Cerebellar cortex (tissue), 1 donor: ENCODE measurements around the gene GJC2.

ENCODE experiments used
- DNase-seq: peaks from one replicate; pipeline ENCODE4 v3.0.0-alpha.2; 2015; ENCODE audit warnings: low spot score

Gene GJC2

DNA sequence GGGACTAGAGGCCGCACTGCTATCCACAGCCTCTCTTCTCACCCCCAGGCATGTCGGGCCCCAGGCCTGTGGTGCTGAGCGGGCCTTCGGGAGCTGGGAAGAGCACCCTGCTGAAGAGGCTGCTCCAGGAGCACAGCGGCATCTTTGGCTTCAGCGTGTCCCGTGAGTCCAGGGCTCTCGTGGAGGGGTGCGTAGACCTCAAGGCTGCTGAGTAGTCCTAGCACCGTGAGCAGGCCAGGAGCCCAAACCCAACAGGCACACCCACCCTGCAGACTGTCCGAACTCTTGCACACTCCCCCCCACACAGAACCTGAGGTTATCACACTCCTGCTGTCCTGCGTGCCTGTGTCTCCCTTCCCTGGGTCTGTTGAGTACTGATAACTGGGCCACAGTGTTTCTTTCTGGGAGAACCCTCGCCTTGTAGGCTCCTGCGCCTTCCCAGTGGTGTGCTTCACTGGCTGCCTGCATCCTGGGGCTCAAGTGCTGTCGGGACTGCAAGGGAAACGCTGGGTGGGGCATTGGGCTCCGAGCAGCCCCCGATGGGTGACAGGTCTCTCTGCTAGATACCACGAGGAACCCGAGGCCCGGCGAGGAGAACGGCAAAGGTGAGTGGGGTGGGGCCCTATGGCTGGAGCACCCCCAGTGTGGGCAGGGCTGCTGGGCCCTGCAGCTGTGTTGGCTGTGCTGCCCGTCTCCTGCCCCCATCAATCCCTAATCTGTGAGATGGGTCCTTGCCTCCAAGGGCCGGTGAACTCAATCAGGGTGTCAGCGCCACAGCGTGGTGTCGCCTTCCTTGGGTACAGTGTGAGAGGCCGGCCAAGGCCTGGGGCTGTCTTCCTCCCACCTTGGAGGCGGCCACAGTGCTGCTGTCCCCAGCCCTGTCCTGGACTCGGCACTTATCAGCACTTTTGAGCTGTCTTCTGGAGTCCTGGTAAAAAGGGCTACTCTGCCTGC is 4.0 kb upstream of the GJC2 start:
- no peak for DNase-seq

DNA sequence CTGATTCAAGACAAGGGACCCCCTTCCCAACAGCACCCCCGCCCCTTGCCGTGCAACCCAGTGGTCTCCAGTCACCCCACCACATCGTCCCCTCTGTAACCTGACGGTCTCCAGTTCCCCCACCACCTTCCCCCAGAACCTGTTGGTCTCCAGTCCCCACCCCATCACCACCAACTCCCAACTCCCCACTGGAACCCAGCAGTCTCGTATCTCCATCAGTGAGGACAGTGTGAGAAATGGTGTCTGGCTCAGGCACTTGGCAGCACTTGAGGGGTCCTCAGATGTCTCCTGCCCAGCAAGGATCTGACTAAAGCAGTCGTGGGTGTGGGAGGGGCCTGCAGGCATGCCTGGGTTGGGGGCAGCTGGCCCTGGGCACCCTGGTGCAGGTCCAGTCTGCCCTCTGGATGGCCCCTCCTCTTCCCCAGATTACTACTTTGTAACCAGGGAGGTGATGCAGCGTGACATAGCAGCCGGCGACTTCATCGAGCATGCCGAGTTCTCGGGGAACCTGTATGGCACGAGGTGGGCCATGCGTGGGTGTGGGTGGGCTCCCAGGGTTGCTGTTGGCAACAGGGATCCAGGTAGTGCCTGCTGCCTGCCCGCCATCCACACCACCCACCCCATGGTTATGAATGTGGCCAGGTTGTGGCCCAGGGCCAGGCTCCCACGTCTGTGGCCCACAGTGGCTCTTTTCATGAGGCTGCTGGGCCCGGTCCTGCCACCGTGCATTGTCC is 3.1 kb upstream of the GJC2 start:
- DNase-seq: no peak

- DNase-seq: no peak
Observed at GRCh38 chr1:228147151-228147693, 2.5 kb upstream of the GJC2 start.

- no peak for DNase-seq
Observed at GRCh38 chr1:228147768-228148167, 2.0 kb upstream of the GJC2 start.

GRCh38 chr1:228148196-228148861 is 1.4 kb upstream of the GJC2 start:
- no peak for DNase-seq

GRCh38 chr1:228148935-228149405 is 760 bp upstream of the GJC2 start:
- DNase-seq: no peak

DNA sequence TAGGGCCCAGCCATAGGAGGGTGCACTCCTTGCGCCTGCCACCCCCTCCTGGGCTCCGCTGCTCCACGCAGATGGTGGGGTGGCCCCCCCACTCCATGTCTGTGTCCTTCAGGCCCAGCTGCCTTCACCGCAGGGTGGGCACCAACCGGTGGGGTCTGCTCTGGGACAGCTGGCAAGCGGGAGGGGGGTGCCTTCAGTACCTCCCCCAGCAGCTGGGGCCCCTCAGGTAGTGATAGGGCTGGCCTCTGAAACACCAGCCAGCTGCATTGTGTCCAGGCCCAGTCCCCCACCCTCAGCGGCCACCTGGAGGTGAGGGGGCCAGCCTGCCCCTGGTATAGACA is 360 bp downstream of the GJC2 start:
- no peak for DNase-seq

DNA sequence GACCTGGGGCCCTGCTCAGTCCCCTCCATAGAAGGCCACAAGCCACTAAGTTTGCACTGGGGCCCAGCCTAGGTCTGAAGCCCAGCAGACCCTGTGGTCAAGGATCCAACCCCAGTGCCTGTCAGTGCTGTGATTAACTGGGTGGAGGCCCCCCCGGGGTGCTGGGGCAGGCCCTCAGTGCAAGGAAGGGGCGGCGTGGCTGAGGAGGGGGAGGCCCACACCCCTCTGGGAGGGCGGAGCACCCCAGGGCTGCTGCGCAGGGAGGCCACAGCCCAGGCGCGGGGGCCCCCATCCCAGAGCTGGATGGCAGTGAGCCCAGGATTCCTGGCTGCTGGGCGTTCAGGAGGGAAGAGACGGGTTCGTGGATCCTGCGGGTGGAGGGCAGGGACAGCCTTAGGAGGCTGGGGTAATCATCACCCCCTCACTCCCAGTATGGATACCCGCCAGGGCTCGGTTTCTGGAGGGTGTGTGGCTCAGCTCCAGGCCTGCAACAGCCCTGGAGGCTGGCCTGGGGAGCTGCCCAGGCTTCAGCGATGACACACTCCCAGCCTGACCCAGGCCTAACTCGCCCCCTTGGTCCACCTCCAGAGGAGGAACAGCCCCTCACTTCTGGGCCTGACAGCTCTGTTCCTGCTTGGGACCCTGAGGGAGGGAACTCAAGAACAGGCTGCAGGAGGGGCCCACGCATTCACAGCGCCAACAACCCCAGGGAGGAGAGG is 890 bp downstream of the GJC2 start:
- no peak for DNase-seq

- no peak for DNase-seq
Observed at GRCh38 chr1:228151180-228151925, 1.6 kb downstream of the GJC2 start.

- no peak for DNase-seq
Observed at GRCh38 chr1:228152097-228152917, 2.6 kb downstream of the GJC2 start.

DNA sequence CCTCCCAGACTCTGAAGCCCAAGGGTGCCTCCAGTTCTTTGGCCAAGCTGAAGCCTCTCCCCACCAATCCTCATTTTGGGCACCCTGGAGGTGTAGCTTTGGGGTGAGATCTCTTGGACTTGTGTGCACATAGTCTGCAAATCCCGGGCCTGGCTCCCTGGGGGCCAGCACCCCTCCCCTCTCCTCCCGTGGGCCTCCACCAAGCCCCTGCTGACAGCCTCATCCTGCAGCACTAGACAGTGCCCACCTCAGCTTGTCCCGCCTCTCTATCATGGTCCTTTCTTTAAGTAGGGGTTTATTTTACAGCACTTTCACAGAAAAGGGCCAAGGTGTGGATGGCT is 3.2 kb downstream of the GJC2 start:
- no peak for DNase-seq

DNA sequence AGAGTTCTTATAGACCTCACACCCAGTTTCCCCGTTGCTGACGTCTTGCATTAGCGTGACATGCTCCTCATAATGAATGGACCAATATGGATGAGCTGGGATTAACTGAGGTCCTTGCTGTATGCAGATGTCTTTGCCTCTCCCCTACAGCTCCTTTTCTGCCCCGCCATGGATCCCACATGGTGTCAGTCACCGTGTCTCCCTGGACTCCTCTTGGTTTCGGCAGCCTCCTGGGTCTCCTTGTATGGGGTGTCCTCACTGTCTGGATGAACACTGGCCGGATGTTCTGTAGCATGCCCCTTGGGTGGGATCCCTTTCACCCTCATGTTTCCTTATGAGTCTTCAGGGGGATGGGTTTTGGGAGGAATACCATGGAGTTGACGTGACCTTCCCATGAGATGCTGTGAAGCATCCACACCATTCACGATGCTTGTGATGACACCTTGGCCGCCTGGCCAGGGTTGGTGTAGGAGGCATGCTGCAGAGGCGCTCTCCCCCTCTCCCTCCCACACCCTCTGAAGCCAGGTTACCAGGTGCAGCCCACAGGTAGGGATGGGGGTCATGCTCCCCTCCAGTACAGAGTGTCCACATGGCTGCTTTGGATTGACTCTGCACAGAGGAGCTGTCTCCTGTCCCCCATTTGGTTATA is 4.4 kb downstream of the GJC2 start:
- no peak for DNase-seq

DNA sequence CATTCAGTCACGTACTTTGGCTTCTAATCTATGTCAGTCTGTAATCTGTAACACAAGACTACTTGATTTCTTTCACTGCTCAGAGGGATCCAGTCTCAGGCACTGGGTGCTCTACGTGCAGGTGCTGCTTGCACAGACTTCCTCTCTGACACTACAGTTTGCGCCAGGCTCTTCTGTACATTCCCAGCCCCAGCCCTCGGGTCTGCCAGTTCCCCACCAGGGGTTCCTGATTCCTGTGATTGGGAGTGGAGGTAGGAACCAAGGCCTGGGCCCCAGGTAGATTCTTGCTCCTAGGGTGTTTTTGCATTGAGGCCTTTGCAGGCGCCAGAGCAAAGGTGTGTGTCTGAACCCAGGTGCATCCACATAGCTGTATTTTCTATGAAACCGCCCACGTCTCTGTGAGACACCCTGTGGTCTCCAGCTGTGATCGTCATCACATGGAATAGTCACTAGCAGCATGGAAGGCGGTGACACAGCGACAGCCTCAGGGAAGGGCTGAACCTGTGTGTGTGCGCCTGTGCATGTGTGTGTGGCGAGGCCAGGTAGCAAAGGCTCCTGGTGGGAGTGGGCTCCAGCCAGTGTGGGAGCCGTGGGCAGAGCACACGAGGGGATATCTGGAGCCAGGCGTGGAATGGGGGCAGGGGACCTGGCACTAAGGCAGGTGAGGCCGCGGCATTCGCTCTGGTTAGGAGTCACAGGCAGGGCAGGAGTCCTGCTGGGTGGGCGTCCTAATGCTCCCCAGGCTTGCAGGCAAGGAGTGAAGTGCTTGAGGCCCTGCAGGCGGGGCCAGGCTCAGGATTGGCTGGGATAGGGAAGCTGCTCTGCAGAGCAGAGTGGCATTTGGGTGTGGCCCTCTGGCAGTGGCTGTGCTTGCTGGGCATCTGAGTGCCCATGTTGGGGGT is 5.2 kb downstream of the GJC2 start:
- no peak for DNase-seq

DNA sequence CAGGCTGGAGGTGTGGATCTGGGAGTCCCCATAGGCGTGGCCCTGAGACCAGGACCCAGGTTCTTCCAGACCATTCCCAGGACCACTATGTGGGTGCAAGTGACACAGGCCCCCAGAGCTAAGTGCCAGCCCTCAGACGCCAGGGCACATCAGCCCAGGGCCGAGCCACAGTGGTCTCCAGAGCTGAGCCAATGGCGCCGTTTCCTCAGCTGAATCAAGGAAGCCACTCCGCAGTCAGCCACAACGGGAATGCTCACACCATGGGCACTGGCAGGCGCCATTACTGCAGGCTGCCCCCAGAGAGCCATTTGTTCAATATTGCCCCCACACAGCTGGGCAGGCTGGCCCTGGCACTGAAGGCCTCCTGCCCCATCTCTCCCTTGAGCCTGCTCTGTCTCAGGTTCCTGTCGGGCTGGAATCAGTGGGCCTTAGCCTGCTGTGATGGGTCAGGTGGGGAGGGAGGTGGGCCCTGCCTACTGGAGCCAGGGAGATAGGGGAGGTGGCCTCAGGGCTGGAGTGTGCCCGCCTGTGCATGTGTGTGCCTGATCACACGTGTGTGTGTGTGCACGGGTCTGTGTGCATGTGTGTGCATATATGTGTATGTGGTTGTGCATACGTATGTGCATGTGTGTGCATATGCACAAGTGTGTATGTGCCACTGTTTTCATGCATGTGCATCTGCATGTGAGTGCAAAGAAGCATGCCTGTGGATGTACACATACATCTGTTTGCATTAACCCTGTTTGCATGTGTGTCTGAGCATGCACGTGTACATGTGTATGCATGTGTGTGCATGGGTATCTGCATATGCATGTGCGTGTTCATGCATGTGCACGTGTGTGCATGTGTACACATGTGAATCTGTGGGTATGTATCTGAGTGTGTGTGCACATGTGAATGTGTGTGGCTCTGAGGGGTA is 6.1 kb downstream of the GJC2 start:
- no peak for DNase-seq

GRCh38 chr1:228156515-228156881 is 6.8 kb downstream of the GJC2 start:
- no peak for DNase-seq

GRCh38 chr1:228156941-228157728 is 7.4 kb downstream of the GJC2 start:
- DNase-seq: no peak

DNA sequence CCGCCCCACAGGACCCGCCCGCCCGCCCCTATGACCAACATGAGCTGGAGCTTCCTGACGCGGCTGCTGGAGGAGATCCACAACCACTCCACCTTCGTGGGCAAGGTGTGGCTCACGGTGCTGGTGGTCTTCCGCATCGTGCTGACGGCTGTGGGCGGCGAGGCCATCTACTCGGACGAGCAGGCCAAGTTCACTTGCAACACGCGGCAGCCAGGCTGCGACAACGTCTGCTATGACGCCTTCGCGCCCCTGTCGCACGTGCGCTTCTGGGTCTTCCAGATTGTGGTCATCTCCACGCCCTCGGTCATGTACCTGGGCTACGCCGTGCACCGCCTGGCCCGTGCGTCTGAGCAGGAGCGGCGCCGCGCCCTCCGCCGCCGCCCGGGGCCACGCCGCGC is 8.0 kb downstream of the GJC2 start:
- DNase-seq: no peak
